NCI-H345 treated with DMSO at 0.1 percent for 48 hours (cell line): ENCODE results near the gene CDH13.

Experiments
- DNase-seq: peaks from one replicate; lab custom pipeline; 2025; ENCODE audit not compliant: unreplicated experiment; lab: John Stamatoyannopoulos, UW

The CDH13 gene

GRCh38 chr16:83727018-83727417 is 1100.2 kb downstream of the CDH13 start:
- DNase-seq, result no peak

- DNase-seq, result no peak
These were observed 1101.1 kb downstream of the CDH13 start for GRCh38 chr16:83727751-83728352.

GRCh38 chr16:83728492-83728891 is 1101.7 kb downstream of the CDH13 start:
- peak; percentile 87 for DNase-seq

DNA sequence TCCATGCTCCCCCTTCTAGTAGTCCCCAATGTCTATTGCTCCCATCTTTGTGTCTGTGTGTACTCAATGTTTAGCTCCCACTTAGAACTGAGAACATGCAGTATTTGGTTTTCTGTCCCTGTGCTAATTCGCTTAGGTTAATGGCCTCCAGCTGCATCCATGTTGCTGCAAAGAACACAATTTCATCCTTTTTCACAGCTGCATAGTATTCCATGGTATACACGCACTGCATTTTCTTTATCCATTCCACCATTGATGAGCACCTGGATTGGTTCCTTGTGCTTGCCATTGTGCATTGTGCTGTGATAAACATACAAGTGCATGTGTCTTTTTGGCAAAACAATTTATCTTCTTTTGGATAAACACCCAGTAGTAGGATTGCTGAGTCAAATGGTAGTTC is 1104.0 kb downstream of the CDH13 start:
- DNase-seq, result no peak

GRCh38 chr16:83732536-83732935 is 1105.8 kb downstream of the CDH13 start:
- DNase-seq, result no peak

- peak; percentile 54 for DNase-seq
These were observed 1106.5 kb downstream of the CDH13 start for GRCh38 chr16:83733301-83733700.

GRCh38 chr16:83734136-83734535 is 1107.4 kb downstream of the CDH13 start:
- DNase-seq, result no peak

GRCh38 chr16:83737729-83738354 is 1111.1 kb downstream of the CDH13 start:
- no peak for DNase-seq

DNA sequence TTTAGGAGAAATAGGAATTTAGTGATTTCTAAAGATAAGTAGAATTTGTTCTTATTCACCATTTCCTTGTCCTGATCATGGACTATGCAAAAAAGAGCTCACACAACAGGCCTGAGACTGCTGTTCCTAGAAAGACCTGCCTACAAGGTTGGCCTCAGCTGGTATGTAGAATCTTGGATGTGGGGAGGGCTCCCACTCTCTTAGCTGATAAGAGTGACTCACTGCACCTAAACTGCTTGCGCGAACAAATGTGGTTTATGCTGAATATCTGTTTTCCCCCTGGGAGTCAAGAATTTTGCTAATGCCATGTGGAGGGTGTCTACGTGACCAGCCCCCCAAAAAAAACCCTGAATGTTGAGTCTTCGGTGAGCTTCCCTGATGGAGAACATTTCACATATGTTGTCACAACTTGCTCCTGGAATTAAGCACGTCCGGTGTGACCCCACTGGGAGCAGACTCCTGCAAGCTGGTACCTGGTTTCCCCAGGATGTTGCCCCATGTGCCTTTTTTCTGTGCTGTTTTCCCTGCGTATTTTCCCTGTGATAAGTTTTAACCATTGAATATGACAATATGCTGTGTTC is 1112.2 kb downstream of the CDH13 start:
- DNase-seq, result no peak

DNA sequence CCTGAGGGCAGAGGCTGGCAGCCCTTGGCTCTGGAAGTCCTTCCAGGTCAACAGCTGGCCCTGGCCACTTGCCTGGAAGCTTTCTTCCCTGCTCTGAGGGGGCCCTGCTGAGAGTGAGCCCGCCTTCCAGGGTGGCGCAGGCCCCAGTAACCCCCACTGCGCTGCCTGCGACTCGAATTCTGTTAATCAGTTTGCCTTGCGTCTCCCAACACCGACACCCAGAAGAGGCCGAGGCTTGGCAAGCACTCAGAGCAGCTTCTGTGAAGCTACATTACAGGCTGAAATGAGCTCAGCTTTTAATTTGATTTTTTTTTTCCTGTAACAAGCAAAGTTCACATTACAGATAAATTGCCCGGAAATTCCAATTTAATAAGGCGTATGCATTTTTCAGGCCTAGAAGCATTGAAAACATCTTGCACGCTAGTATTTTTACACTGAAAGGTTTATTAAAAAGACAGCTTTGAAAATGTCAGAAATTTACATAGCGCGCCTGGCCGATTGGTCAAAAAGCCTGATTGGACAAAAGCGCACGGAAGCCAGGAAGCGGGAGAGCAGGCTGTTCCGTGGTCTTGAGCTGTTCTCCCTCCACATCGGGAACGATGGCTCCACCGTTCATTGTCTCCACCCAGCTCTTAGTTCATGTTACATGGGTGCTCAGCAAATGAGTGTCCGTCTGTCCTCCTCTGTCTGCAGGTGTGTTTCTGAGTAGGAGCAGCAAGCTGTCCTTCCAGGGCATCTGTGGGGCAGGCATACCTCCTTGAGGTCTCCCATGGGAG is 1115.5 kb downstream of the CDH13 start:
- DNase-seq, result no peak

DNA sequence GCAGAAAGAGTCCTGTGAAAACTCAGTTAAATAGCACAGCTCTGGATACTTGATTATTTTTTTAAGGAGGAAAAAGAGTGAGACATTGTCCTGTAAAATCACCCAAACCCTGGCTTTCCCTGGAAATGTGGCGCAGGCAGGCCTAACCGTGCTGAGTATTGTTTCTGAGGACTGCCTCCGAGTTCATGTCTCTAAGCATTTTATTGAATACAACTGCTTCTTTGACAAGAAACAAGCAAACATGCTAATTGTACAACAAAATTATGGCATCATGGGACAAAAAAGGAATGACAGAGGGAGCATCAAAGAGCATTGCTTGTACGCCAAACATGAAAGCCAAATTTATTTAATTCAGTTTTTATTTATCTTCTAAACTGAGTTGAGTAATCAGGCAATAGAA is 1116.5 kb downstream of the CDH13 start:
- DNase-seq, result no peak

- no peak for DNase-seq
These were observed 1117.0 kb downstream of the CDH13 start for GRCh38 chr16:83743720-83744119.

DNA sequence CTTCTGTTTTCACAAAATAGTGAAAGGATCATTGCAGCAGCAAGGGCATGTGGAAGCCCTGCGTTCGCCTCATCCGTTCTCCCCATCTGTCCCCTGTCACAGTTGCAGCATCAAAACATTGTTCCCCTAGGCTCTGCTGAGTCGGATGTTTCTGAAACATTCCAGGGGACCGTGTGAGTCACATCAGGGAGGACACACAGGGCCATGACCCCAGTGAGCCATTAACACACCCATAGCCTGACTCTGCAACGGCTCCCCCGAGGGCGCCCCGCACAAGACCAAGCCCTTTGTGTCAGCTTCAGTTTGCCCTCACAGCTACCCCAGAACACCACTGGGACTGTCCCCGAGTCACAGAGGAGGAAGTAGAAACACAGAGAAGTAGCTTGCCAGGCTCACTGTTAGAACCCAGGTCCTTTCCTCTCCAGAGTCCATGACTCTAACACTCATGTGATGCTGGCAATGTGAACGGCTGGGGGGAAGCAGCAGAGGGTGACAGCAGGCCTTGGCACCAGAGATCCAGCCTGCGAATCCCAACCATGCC is 1117.7 kb downstream of the CDH13 start:
- no peak for DNase-seq

DNA sequence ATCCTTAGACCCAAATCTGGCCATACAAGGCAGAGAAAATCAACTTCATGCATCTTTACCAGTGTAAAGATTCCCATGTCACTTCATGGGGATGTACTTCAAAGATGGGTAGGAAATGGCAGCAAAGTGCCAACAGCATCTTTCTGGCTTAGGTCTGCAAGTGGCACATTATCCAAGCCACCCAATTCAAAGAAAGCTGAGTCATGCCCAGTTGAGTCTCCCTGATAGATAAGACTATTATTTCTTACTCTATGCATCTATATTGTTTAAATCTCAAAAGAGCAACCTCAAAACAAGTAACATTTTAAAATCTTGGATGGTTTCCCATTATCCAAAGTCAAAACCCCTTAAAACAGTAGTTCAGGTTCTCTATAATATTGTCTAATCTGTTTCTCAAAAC is 1119.8 kb downstream of the CDH13 start:
- DNase-seq, result no peak

DNA sequence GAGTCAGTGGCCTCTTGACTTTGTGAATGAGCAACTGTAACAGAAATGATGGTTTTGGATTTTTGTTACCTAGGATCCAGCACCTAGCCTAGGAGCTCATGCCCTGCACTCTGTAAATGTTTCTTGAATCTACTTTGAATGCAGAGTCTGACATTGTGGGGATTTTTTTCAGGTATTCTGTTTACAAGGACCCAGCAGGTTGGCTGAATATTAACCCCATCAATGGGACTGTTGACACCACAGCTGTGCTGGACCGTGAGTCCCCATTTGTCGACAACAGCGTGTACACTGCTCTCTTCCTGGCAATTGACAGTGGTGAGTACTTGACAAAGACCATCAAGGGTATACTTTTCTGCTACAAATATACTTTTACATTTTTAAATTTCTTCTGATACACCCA is 1121.2 kb downstream of the CDH13 start:
- DNase-seq, result no peak

GRCh38 chr16:83755391-83755790 is 1128.6 kb downstream of the CDH13 start:
- DNase-seq, result no peak

- DNase-seq, result no peak
These were observed 1135.6 kb downstream of the CDH13 start for GRCh38 chr16:83762141-83762991.

DNA sequence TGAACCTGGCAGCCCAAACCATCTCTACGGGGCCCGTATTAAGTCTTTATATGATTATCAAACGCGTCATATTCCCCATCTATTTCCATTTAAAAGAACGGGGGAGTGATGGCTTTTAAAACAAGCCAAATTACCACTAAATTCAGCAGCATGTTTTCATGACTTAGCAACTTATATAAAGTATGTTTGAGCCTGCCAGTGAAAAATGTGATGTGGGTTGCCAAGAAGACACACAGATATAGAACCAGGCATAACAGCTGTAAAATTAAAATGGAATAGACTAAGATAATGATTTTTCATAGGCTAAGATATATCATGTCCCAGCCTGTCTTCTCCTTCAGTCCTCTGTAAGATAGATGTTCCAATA is 1136.2 kb downstream of the CDH13 start:
- no peak for DNase-seq

- DNase-seq, result no peak
These were observed 1142.2 kb downstream of the CDH13 start for GRCh38 chr16:83768986-83769385.

DNA sequence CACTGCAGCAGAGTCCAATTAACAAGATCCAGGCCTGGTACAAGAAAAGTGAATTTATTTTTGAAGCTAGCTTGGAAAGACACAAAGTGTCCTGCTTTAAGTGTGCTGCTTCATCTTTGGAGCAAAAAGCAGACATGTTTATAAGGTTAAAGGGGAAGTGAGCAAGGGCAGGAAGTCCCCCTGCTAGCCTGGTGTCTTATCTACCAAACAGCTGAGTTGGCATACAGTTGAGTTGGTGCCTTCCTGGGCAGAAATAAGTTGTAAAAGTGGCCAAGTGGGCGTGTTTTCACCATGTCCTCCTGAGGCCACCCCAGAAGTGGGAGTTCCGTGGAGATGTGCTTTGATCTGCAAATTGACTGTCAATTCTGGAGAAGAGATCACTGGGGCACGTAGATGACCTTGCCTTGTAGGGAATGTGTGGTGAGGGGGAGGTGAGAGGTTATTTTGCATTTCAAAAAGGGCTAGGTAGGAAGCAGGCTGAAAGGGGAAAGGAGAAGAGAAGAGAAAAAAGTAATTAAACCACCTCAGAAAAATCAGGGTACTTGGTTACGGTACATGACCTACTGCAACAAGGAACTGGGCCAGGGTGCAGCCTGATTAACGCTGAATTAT is 1142.7 kb downstream of the CDH13 start:
- DNase-seq, result no peak
